Activated naive CD8-positive, alpha-beta T cell (primary cell): ENCODE data around the gene YTHDF2.
"Not testable (repeated sequence)": the region's sequence is repeated elsewhere in the genome, so short reads cannot be mapped to it uniquely, and the experiment has no call there.

ENCODE experiments used
- H3K27ac Mint-ChIP-seq: one replicate; pipeline ENCODE4 v1.8.0; 2021; ENCODE audit warnings: mixed read lengths
- H3K27me3 Mint-ChIP-seq: one replicate; pipeline ENCODE4 v1.8.0; 2021; ENCODE audit warnings: mixed read lengths
- H3K36me3 Mint-ChIP-seq: one replicate; pipeline ENCODE4 v1.8.0; 2021; ENCODE audit warnings: mixed read lengths
- H3K4me1 Mint-ChIP-seq: one replicate; pipeline ENCODE4 v1.8.0; 2021; ENCODE audit warnings: low read depth, mixed read lengths
- H3K4me3 Mint-ChIP-seq: one replicate; pipeline ENCODE4 v1.8.0; 2021; ENCODE audit warnings: mild to moderate bottlenecking, mixed read lengths
- H3K9me3 Mint-ChIP-seq: one replicate; pipeline ENCODE4 v1.8.0; 2021; ENCODE audit warnings: low read depth, mixed read lengths

YTHDF2 gene

DNA sequence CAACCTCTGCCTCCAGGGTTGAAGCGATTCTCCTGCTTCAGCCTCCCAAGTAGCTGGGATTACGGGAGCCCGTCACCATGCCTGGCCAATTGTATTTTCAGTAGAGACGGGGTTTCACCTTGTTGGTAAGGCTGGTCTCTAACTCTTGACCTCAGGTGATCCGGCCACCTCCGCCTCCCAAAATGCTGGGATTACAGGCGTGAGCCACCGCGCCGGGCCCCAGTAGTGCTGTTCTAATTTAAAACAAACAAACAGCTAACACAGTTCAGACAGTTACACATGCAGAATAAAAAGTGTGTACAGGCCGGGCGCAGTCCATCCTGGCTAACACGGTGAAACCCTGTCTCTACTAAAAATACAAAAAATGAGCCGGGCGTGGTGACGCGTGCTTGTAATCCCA is 39.6 kb downstream of the YTHDF2 start:
- H3K27ac Mint-ChIP-seq: no peak overlapping the region
- H3K27me3 Mint-ChIP-seq: no peaks in the 10 kb centered on the region
- peaks cover 6% of the 10 kb centered on the region for H3K4me1 Mint-ChIP-seq
- no peak overlapping the region for H3K4me3 Mint-ChIP-seq
- H3K36me3 Mint-ChIP-seq: no peaks in the 10 kb centered on the region
- H3K9me3 Mint-ChIP-seq: no peaks in the 10 kb centered on the region

DNA sequence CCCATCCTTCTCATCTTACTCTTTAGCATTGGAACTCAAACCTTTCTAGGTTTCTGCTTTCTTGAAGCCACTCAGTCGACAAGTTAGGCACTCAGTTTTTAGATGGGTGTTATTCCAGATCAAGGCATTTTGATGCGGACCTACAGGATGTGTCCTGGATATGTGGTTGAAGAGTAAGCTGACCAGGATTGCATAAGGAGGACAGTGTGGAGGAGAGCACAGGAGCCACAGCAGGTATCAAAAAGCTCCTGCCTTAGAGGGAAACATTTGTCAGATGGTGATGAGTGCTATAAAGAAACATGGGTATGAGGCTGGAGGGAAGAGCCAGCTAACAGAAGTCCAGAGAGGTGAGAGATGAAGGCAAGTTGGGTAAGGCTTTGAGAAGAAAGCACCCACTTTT is 41.3 kb downstream of the YTHDF2 start:
- H3K4me1 Mint-ChIP-seq: peaks cover 6% of the 10 kb centered on the region

DNA sequence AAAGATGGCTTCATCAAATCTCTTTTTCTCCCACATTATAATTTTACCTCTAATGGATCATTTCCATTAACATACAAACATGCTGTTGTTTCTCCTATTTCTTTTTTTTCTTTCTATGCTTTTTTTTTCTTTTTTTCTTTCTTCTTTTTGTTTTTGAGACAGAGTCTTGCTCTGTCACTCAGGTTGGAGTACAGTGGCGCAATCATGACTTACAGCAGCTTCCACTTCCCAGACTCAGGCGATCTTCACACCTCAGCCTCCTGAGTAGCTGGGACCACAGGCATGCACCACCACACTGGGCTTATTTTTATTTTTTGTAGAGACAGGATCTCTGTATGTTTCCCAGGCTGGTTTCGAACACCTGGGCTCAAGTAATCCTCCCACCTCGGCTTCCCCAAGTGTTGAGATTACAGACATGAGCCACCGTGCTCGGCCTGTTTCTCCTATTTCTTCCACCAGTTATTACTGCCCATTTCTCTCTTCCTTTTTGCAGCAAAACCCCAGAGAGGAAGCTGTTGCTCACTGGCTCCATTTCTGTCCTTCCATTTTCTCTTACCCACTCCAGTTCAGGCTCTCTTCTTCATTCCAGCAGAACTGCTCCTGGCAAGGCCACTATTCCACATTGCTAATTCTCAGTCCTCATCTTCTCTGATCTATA is 43.1 kb downstream of the YTHDF2 start:
- no peak overlapping the region for H3K27ac Mint-ChIP-seq
- H3K9me3 Mint-ChIP-seq: no peaks in the 10 kb centered on the region
- H3K27me3 Mint-ChIP-seq: no peaks in the 10 kb centered on the region
- no peak overlapping the region for H3K4me3 Mint-ChIP-seq
- H3K36me3 Mint-ChIP-seq: no peaks in the 10 kb centered on the region
- H3K4me1 Mint-ChIP-seq: peaks cover 4% of the 10 kb centered on the region

More for the DNA sequence above, 41.3 kb downstream of the YTHDF2 start:
- no peak overlapping the region for H3K4me3 Mint-ChIP-seq
- H3K9me3 Mint-ChIP-seq: no peaks in the 10 kb centered on the region
- no peak overlapping the region for H3K27ac Mint-ChIP-seq
- no peaks in the 10 kb centered on the region for H3K36me3 Mint-ChIP-seq
- no peaks in the 10 kb centered on the region for H3K27me3 Mint-ChIP-seq

DNA sequence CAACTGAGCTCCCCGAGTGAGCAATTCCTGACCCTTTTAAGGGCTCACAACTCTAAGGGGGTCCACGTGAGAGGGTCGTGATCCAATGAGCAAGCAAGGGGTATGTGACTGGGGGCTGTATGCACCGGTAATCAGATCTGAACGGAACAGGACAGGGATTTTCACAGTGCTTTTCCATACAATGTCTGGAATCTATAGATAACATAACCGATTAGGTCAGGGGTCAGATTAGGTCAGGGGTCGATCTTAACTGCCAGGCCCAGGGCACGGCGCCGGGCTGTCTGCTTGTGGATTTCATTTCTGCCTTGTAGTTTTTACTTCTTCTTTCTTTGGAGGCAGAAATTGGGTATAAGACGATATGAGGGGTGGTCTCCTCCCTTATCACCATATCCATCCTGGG is 44.6 kb downstream of the YTHDF2 start:
- no peaks in the 10 kb centered on the region for H3K36me3 Mint-ChIP-seq
- H3K27me3 Mint-ChIP-seq: no peaks in the 10 kb centered on the region
- no peak overlapping the region for H3K27ac Mint-ChIP-seq
- H3K4me1 Mint-ChIP-seq: peaks cover 6% of the 10 kb centered on the region
- no peak overlapping the region for H3K4me3 Mint-ChIP-seq
- H3K9me3 Mint-ChIP-seq: no peaks in the 10 kb centered on the region

DNA sequence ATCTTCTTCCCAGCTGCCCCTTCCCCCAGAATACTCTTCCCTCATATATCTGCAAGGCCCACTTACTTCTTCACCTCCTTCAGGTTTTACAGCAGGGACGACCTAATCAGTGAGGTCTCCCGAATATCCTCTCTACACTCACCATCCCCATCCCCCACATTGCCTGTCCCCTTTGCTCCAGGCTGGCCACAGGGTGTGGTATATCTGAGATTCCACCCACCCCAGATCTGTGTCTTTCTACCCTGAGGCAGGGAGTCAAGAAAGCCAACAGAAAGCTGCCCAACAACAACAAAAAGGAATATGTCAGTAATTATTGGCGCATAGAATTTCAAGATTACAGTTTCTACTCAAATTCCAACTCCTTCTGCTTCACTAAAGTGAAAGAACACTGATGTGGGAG is 45.3 kb downstream of the YTHDF2 start:
- Mint-ChIP-seq H3K4me1 (peaks cover 6% of the 10 kb centered on the region), H3K27me3 (no peaks in the 10 kb centered on the region), H3K36me3 (no peaks in the 10 kb centered on the region), H3K9me3 (no peaks in the 10 kb centered on the region), H3K4me3 (no peak overlapping the region), H3K27ac (no peak overlapping the region)

DNA sequence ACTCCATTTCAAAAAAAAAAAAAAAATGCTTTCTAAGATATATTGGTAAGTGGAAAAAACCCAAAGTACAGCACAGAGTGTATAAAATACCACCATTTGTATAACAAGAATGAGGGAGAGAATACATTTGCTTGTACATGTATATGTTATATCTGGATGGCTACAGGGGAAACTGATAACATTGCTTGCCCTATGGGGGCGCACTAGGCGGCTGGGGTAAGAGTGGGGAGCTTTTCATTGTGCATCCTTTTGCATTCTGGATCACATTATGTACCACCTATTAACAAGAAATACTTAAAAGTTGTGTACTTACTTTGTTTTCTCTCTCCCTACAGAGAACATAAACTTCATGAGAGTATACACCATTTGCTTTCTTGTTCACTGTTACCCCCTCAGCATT is 46.6 kb downstream of the YTHDF2 start:
- H3K9me3 Mint-ChIP-seq: no peaks in the 10 kb centered on the region
- H3K27ac Mint-ChIP-seq: no peak overlapping the region
- H3K4me3 Mint-ChIP-seq: no peak overlapping the region
- no peaks in the 10 kb centered on the region for H3K36me3 Mint-ChIP-seq
- peaks cover 6% of the 10 kb centered on the region for H3K4me1 Mint-ChIP-seq
- H3K27me3 Mint-ChIP-seq: no peaks in the 10 kb centered on the region

DNA sequence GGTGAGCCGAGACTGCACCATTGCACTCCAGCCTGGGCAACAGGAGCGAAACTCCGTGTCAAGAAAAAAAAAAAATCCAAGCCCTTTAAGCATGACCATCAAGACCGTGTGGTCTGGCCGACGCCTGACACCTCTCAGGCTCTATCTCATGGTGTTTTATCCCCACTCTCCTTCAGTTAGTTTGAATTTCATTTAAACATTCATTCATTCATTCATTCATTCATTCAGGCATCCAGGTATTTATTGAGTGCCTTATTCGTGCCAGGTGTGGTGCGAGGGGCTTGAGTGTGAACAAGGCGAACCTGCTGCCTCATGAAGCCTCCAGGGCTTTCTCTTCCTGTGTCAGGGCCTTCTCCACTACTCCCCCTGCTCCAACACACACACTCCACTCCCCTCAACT is 52.7 kb downstream of the YTHDF2 start:
- H3K36me3 Mint-ChIP-seq: no peaks in the 10 kb centered on the region
- no peak overlapping the region for H3K27ac Mint-ChIP-seq
- no peak overlapping the region for H3K4me3 Mint-ChIP-seq
- no peaks in the 10 kb centered on the region for H3K9me3 Mint-ChIP-seq
- peaks cover 6% of the 10 kb centered on the region for H3K4me1 Mint-ChIP-seq
- H3K27me3 Mint-ChIP-seq: no peaks in the 10 kb centered on the region

DNA sequence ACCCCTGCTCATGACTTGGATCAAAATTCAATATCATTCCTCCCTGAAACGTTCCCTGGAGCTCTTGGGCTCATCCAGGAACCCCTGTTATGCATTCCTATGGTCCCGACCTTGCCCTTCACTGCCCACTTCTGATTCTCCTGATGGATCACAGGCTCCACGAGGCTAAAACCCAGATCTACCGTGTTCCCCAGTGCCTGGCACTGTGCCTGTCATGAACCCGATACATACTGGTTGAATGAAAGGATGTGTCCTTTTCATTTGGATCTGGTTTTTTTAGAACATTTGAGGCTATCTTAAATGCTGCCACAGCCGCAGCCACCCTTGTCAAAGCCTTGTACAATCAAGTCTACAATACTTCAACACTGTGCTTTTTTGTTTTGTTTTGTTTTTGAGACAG is 53.1 kb downstream of the YTHDF2 start:
- Mint-ChIP-seq H3K9me3 (no peaks in the 10 kb centered on the region), H3K27ac (no peak overlapping the region), H3K4me3 (no peak overlapping the region), H3K36me3 (no peaks in the 10 kb centered on the region), H3K4me1 (peaks cover 6% of the 10 kb centered on the region), H3K27me3 (no peaks in the 10 kb centered on the region)

DNA sequence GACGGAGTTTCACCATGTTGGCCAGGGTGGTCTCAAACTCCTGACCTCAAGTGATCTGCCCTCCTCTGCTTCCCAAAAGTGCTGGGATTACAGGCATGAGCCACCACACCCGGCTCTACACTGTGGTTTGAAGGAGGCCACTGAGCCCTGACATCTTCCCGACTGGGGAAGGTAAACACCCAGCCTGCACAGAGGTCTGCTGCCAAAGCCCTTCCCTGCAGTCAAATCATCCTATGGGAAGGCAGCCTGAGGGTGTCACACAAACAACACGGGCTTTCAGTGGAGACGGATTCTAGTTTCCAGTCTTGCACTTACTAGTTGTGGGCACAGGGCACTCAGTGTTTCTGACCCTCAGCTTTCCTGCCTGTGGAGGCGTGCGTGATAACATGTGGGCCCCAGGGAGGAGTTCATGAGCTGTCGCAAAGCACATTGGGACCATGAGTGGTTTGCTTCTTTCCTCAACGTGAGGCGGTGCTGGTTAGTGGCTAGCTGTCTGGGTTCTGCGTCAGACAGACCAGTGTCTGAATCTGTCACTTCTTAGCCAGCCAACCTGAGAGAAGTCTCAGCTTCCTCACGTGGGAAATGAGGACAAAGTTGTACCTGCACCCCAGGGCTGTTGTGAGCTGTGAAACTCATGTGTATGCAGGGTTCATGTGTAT is 53.8 kb downstream of the YTHDF2 start:
- Mint-ChIP-seq H3K36me3 (no peaks in the 10 kb centered on the region), H3K4me1 (peaks cover 2% of the 10 kb centered on the region), H3K27me3 (no peaks in the 10 kb centered on the region), H3K27ac (no peak overlapping the region), H3K9me3 (no peaks in the 10 kb centered on the region), H3K4me3 (no peak overlapping the region)

DNA sequence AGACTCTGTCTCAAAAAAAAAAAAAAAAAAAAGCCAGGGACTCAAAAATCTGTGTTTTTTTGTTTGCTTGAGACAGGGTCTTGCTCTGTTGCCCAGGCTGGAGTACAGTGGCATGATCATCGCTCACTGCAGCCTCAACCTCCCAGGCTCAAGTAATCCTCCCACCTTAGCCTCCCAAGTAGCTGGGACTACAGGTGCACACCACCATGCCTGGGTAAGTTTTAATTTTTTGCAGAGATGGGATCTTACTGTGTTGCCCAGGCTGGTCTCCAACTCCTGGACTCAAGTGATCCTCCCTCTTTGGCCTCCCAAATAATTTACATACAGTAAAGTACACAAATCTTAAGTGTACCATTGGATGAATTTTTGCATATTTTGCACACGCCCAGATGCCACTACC is 55.2 kb downstream of the YTHDF2 start:
- not testable (repeated sequence) for H3K36me3 Mint-ChIP-seq, H3K4me3 Mint-ChIP-seq, H3K4me1 Mint-ChIP-seq, H3K9me3 Mint-ChIP-seq, H3K27ac Mint-ChIP-seq, H3K27me3 Mint-ChIP-seq

DNA sequence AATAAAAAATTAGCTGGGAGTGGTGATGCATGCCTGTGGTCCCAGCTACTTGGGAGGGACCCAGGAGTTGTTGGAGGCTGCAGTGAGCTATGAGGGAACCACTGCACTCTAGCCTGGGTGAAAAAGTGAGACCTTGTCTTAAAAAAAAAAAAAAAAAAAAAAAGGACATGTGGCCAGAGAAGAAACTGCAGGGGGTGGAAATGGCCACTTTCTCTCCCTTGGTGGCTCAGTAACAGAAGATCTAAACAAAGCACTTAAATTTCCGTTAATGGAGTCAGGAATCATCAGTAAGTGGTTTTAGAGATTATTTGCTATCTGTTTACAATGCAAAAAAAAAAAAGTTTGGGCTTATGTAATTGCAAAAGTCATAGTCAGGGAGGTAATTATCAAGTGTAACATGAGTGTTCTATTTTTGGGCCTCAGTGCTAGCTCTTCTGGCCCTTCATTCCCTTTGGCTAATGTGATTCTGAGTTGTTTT is 55.9 kb downstream of the YTHDF2 start:
- H3K4me1 Mint-ChIP-seq: no peaks in the 10 kb centered on the region
- H3K9me3 Mint-ChIP-seq: no peaks in the 10 kb centered on the region
- H3K36me3 Mint-ChIP-seq: no peaks in the 10 kb centered on the region
- H3K27me3 Mint-ChIP-seq: peaks cover 4% of the 10 kb centered on the region
- no peak overlapping the region for H3K4me3 Mint-ChIP-seq
- no peak overlapping the region for H3K27ac Mint-ChIP-seq

DNA sequence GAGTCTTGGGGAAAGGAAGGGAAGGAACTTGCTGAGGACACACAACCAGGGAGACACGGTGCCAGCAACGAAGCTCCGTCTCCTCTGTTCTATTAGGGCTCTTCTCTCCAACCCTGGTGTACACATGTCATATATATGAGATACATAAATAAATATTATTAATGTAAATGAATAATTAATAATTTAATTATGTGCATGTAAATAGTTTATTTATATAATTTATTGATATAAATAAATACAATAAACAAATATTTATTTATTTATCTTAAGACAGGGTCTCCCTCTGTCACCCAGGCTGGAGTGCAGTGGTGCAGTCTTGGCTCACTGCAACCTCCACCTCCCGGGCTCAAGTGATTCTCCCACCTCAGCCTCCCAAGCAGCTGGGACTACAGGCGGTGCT is 57.8 kb downstream of the YTHDF2 start:
- not testable (repeated sequence) for H3K27me3 Mint-ChIP-seq, H3K4me3 Mint-ChIP-seq, H3K9me3 Mint-ChIP-seq, H3K4me1 Mint-ChIP-seq, H3K27ac Mint-ChIP-seq, H3K36me3 Mint-ChIP-seq

DNA sequence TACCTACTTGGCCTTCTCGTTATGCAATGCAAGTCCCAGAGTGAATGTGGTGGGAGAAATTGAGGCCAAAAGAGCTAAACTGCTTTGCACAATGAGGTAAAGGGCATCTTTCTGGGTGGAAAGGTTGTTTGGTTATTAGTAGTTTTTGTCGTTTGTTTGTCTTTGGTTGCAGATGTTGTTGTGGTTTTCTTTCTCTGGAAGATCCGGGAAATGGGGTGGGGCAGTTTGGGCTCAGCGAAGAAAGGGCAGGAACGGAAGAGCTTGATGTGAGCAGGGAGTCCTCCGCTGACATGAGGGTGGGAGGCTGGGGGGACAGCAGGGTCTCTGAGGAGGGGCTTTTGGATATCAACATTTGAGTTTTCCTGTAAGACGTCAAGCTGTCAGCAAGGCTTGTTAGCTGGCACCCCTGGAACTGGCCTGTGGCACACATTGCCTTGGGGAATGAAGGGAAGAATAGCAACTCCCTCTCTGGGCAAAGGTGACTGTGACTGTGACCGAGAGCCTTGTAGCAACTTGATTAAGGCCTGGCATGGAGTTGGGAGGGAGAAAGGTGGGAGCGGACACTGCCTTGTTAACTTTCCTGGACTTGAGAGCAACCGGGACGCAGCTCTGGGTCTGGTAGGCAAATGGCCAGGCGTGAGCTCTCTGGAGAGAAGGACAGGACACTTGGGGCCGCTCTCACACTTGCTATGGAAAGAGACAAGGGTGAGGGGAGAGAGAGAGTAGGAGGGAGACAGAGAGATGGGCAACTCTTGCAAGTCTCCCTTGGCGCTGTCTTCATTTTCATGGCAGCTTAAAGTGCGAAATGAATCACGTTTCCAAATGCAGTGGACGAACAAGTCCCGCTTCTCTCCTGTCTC is 59.8 kb downstream of the YTHDF2 start:
- H3K27ac Mint-ChIP-seq: no peak overlapping the region
- H3K27me3 Mint-ChIP-seq: peaks cover 4% of the 10 kb centered on the region
- H3K4me3 Mint-ChIP-seq: no peak overlapping the region
- H3K9me3 Mint-ChIP-seq: no peaks in the 10 kb centered on the region
- H3K36me3 Mint-ChIP-seq: no peaks in the 10 kb centered on the region
- H3K4me1 Mint-ChIP-seq: no peaks in the 10 kb centered on the region

DNA sequence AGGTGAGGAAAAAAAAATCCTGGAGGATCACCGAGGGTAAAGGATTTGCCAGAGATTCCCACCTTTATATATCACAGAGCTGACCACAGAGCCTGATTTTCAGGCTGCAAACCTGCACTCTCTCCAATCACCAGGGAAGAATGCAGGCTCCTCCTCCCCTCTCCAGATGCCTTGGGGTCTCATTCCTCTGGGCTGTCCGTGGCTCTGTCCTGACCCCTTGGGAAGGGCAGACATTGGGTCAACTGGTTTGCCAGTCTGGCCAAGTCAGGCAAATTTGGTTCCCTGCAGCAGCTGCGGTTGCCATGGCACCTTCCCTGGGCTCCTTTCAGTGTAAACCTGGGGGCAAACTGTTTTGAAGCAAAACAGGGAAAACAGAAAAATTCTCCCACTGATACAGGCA is 63.6 kb downstream of the YTHDF2 start:
- no peak overlapping the region for H3K4me3 Mint-ChIP-seq
- H3K27me3 Mint-ChIP-seq: peaks cover 4% of the 10 kb centered on the region
- no peaks in the 10 kb centered on the region for H3K4me1 Mint-ChIP-seq
- H3K27ac Mint-ChIP-seq: no peak overlapping the region
- H3K36me3 Mint-ChIP-seq: no peaks in the 10 kb centered on the region
- no peaks in the 10 kb centered on the region for H3K9me3 Mint-ChIP-seq

DNA sequence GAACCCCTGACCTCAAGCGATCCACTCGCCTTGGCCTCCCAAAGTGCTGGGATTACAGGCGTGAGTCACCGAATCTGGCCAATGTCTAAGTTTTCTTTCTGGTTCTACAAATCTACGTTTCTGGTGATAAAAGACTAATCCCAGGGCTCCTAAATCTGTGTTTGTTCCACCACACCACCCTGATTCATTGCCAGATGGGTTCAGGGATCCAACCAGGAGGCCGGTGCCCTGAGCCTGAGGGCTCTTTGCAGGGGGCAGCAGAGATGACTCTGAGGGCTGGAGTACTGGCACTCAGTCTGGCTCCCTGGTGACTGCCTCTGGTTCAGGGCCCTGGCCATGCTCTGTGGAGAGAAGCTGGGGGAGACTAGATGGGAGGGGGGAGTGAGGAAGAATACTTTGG is 64.7 kb downstream of the YTHDF2 start:
- peaks cover 1% of the 10 kb centered on the region for H3K27me3 Mint-ChIP-seq
- no peaks in the 10 kb centered on the region for H3K36me3 Mint-ChIP-seq
- H3K4me1 Mint-ChIP-seq: no peaks in the 10 kb centered on the region
- H3K4me3 Mint-ChIP-seq: no peak overlapping the region
- no peak overlapping the region for H3K27ac Mint-ChIP-seq
- H3K9me3 Mint-ChIP-seq: no peaks in the 10 kb centered on the region
